ENCODE measurements around the gene PILRA. TPM values are rescaled to one million over a fixed set of nuclear protein-coding genes. Genes with fewer than 3 reads are reported as not detected.

PILRA gene
- total and polyA plus RNA-seq, 2 of the 13 experiments (the other 11 are each of a cell fraction or from before 2014, with no cell fraction given) = 0.13 to 1.3 TPM

DNA sequence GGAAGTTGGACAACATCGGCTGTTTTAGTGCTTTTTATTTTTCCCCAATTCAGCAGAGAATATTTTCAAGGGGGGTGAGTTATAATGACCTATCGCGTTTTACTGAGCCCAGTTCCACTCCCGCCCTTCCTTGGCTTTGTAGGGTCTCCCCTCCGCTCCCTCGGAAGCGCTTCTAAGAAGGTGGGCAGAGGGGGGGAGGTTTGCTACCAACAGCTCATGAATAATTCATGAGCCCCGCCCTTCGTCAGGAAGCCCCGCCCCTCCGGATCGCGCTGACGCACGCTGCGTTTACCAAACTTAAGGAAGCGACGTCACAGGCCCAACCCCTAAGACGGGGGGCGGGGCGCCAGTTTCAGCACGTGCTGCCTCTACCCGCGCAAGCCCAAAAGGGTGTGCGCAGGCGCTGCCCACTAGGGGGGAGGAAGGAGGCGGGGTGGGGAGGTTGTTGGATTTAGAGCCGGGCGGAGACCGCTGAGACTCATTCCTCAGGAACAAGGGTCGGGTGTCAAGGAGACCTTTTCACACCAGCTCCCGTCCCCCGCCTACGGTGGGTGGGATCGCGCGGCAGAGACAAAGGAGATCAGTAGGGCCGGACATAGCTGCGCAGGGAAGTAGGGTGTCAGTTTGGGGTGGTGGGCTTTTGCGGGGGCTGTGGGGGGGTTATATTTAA lies 55.8 kb downstream of the PILRA start (continued):
- TF ChIP-seq FIP1L1 (IDR thresholded peaks at IDR 0.05; ENCODE audit: borderline replicate concordance, insufficient read depth, low read depth, low read length) (no peak), ZEB1 (IDR thresholded peaks at IDR 0.05; ENCODE audit: insufficient replicate concordance, low read depth) (no peak), ZNF251 (CRISPR knock-in tag; IDR thresholded peaks at IDR 0.05) (no peak), MAF1 (CRISPR knock-in tag; IDR thresholded peaks at IDR 0.05; ENCODE audit: borderline replicate concordance) (no peak), ZNF788 (CRISPR knock-in tag; IDR thresholded peaks at IDR 0.05; ENCODE audit: borderline replicate concordance) (no peak), MXI1 (IDR thresholded peaks at IDR 0.05; ENCODE audit: borderline replicate concordance, low read depth, low read length) (peak; percentile 75; the same call in 1 of the 3 replicates), ZKSCAN8 (CRISPR knock-in tag; IDR thresholded peaks at IDR 0.05; ENCODE audit: borderline replicate concordance) (no peak), SKI (IDR thresholded peaks at IDR 0.05; ENCODE audit: partially characterized antibody) (no peak), ATAD3A (CRISPR knock-in tag; IDR thresholded peaks at IDR 0.05) (no peak), HOXA7 (CRISPR knock-in tag; IDR thresholded peaks at IDR 0.05) (no peak), TBX2 (CRISPR knock-in tag; IDR thresholded peaks at IDR 0.05; ENCODE audit: borderline replicate concordance) (0 out of 2 replicates have a peak, but pooled peaks have one; percentile 18), SIX1 (CRISPR knock-in tag; IDR thresholded peaks at IDR 0.05; ENCODE audit: borderline replicate concordance) (peak; percentile 67; the same call in 1 of the 2 replicates), SNRNP70 (IDR thresholded peaks at IDR 0.05; ENCODE audit: low read depth, low read length) (no peak), ZNF7 (CRISPR knock-in tag; IDR thresholded peaks at IDR 0.05) (0 out of 2 replicates have a peak, but pooled peaks have one; percentile 9)
- TF ChIP-seq, protein P1, sequence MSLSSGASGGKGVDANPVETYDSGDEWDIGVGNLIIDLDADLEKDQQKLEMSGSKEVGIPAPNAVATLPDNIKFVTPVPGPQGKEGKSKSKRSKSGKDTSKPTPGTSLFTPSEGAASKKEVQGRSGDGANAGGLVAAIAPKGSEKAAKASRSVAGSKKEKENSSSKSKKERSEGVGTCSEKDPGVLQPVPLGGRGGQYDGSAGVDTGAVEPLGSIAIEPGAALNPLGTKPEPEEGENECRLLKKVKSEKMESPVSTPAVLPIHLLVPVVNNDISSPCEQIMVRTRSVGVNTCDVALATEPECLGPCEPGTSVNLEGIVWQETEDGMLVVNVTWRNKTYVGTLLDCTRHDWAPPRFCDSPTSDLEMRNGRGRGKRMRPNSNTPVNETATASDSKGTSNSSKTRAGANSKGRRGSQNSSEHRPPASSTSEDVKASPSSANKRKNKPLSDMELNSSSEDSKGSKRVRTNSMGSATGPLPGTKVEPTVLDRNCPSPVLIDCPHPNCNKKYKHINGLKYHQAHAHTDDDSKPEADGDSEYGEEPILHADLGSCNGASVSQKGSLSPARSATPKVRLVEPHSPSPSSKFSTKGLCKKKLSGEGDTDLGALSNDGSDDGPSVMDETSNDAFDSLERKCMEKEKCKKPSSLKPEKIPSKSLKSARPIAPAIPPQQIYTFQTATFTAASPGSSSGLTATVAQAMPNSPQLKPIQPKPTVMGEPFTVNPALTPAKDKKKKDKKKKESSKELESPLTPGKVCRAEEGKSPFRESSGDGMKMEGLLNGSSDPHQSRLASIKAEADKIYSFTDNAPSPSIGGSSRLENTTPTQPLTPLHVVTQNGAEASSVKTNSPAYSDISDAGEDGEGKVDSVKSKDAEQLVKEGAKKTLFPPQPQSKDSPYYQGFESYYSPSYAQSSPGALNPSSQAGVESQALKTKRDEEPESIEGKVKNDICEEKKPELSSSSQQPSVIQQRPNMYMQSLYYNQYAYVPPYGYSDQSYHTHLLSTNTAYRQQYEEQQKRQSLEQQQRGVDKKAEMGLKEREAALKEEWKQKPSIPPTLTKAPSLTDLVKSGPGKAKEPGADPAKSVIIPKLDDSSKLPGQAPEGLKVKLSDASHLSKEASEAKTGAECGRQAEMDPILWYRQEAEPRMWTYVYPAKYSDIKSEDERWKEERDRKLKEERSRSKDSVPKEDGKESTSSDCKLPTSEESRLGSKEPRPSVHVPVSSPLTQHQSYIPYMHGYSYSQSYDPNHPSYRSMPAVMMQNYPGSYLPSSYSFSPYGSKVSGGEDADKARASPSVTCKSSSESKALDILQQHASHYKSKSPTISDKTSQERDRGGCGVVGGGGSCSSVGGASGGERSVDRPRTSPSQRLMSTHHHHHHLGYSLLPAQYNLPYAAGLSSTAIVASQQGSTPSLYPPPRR (CRISPR knock-in tag; IDR thresholded peaks at IDR 0.05; ENCODE audit: borderline replicate concordance) = peak; percentile 9; the same call in 1 of the 2 replicates
- TF ChIP-seq, protein P2, sequence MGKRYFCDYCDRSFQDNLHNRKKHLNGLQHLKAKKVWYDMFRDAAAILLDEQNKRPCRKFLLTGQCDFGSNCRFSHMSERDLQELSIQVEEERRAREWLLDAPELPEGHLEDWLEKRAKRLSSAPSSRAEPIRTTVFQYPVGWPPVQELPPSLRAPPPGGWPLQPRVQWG (CRISPR knock-in tag; IDR thresholded peaks at IDR 0.05; ENCODE audit: borderline replicate concordance, low read depth) = no peak
- TF ChIP-seq, protein P3, sequence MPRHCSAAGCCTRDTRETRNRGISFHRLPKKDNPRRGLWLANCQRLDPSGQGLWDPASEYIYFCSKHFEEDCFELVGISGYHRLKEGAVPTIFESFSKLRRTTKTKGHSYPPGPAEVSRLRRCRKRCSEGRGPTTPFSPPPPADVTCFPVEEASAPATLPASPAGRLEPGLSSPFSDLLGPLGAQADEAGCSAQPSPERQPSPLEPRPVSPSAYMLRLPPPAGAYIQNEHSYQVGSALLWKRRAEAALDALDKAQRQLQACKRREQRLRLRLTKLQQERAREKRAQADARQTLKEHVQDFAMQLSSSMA (CRISPR knock-in tag; IDR thresholded peaks at IDR 0.05) = no peak
- TF ChIP-seq, protein P4, sequence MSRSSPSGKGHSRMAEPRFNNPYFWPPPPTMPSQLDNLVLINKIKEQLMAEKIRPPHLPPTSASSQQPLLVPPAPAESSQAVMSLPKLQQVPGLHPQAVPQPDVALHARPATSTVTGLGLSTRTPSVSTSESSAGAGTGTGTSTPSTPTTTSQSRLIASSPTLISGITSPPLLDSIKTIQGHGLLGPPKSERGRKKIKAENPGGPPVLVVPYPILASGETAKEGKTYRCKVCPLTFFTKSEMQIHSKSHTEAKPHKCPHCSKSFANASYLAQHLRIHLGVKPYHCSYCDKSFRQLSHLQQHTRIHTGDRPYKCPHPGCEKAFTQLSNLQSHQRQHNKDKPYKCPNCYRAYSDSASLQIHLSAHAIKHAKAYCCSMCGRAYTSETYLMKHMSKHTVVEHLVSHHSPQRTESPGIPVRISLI (CRISPR knock-in tag; IDR thresholded peaks at IDR 0.05; ENCODE audit: borderline replicate concordance) = no peak
- TF ChIP-seq, protein P5, sequence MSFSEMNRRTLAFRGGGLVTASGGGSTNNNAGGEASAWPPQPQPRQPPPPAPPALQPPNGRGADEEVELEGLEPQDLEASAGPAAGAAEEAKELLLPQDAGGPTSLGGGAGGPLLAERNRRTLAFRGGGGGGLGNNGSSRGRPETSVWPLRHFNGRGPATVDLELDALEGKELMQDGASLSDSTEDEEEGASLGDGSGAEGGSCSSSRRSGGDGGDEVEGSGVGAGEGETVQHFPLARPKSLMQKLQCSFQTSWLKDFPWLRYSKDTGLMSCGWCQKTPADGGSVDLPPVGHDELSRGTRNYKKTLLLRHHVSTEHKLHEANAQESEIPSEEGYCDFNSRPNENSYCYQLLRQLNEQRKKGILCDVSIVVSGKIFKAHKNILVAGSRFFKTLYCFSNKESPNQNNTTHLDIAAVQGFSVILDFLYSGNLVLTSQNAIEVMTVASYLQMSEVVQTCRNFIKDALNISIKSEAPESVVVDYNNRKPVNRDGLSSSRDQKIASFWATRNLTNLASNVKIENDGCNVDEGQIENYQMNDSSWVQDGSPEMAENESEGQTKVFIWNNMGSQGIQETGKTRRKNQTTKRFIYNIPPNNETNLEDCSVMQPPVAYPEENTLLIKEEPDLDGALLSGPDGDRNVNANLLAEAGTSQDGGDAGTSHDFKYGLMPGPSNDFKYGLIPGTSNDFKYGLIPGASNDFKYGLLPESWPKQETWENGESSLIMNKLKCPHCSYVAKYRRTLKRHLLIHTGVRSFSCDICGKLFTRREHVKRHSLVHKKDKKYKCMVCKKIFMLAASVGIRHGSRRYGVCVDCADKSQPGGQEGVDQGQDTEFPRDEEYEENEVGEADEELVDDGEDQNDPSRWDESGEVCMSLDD (CRISPR knock-in tag; IDR thresholded peaks at IDR 0.05; ENCODE audit: borderline replicate concordance) = no peak

Data from HepG2 (cell line).